Measurements from ENCODE around the gene LIMK1. TPM values are rescaled to one million over a fixed set of nuclear protein-coding genes. Genes with fewer than 3 reads are reported as not detected.

LIMK1 gene
- total RNA-seq, 2 donors from 2014 or later = 11.1 to 16.5 TPM

DNA sequence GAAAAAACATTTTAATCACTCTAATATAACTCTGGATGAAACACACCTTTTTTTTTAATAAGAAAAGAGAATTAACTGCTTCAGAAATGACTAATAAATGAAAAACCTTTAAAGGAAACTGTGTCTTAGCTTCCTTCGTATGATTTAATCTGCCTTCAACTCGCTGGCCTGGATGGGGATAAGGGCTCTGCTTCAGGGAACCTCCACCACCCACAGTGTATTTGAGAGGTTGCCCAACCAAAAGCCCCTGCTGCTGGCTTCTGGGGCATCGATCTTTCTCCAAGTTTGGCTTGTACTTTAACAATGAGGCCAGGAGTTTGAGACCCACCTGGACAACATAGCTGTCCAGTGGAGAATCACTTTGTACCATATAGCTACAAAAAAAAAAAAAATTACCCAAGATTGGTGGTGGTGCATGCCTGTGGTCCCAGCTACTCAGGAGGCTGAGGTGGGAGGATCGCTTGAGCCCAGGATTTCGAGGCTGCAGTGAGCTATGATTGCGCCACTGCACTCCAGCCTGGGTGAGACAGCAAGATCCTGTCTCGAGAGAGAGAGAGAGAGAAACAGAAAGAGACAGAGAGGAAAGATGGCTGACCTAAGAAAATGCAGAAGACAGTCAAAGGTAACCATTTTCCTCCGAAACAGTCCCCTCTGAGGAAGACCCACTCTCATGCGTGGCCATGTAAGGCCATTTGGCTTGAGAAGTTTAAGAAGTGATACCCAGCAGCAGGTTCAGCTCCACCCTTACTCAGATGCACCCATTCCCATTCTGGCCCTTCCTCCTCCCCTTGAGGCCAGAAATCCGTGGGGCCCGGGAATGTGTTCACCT is 13.6 kb upstream of the LIMK1 start:
- Histone ChIP-seq H3K27me3 (no peaks in the 10 kb centered on the region), H3K9me3 (no peaks in the 10 kb centered on the region), H3K27ac (no peak overlapping the region), H3K4me1 (no peaks in the 10 kb centered on the region), H3K36me3 (no peaks in the 10 kb centered on the region), H3K9ac (ENCODE audit: low read depth in 2 of 2, low read length in 2 of 2) (no peak overlapping the region), H3K4me3 (no peak overlapping the region)
- TF ChIP-seq CTCF (IDR thresholded peaks at IDR 0.05) = no peak
- intact Hi-C loops (cut with DNase I) = loop anchor here (5.0 kb wide), 2 partner anchors 112 to 332 kb away; no protein-coding TSS in a partner anchor
- no peak for DNase-seq

GRCh38 chr7:74070619-74070921 is 13.0 kb upstream of the LIMK1 start:
- no peak for DNase-seq
- H3K4me3 ChIP-seq = no peak overlapping the region
- no peaks in the 10 kb centered on the region for H3K27me3 ChIP-seq
- H3K27ac ChIP-seq = no peak overlapping the region
- H3K4me1 ChIP-seq = no peaks in the 10 kb centered on the region
- no peak for TF ChIP-seq CTCF (IDR thresholded peaks at IDR 0.05)
- no peak overlapping the region for H3K9ac ChIP-seq (ENCODE audit: low read depth in 2 of 2, low read length in 2 of 2)
- intact Hi-C loops (cut with DNase I) = no loop called here
- H3K36me3 ChIP-seq = no peaks in the 10 kb centered on the region
- H3K9me3 ChIP-seq = no peaks in the 10 kb centered on the region

GRCh38 chr7:74071121-74071520 is 12.5 kb upstream of the LIMK1 start:
- H3K27ac ChIP-seq = no peak overlapping the region
- H3K4me3 ChIP-seq = no peak overlapping the region
- TF ChIP-seq CTCF (IDR thresholded peaks at IDR 0.05) = no peak
- H3K9ac ChIP-seq (ENCODE audit: low read depth in 2 of 2, low read length in 2 of 2) = no peak overlapping the region
- H3K27me3 ChIP-seq = no peaks in the 10 kb centered on the region
- intact Hi-C loops (cut with DNase I) = no loop called here
- H3K4me1 ChIP-seq = no peaks in the 10 kb centered on the region
- no peaks in the 10 kb centered on the region for H3K36me3 ChIP-seq
- DNase-seq = no peak
- H3K9me3 ChIP-seq = no peaks in the 10 kb centered on the region

GRCh38 chr7:74074770-74075169 is 8.8 kb upstream of the LIMK1 start:
- DNase-seq = no peak
- no peak overlapping the region for H3K4me3 ChIP-seq
- no peaks in the 10 kb centered on the region for H3K36me3 ChIP-seq
- TF ChIP-seq CTCF (IDR thresholded peaks at IDR 0.05) = no peak
- H3K9ac ChIP-seq (ENCODE audit: low read depth in 2 of 2, low read length in 2 of 2) = no peak overlapping the region
- H3K27ac ChIP-seq = no peak overlapping the region
- H3K4me1 ChIP-seq = no peaks in the 10 kb centered on the region
- intact Hi-C loops (cut with DNase I) = no loop called here
- no peaks in the 10 kb centered on the region for H3K9me3 ChIP-seq
- H3K27me3 ChIP-seq = no peaks in the 10 kb centered on the region

DNA sequence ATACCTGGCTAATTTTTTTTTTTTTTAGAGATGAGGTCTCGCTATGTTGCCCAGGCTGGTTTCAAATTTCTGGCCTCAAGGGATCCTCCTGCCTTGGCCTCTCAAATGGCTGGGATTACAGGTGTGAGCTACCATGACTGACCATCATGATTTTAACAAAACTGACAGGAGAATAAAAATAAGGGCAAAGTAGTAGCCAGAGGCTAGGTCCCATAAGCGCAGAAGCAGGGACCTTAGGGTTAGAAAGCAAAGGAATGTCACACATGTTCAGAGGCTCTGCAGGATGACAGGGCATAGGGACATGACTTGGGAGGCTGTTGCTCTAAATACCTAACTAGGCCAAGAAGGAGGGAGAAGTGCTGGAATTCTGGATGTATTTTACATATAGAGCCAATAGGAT is 5.1 kb upstream of the LIMK1 start:
- Histone ChIP-seq H3K4me1 (no peaks in the 10 kb centered on the region), H3K27ac (no peak overlapping the region), H3K27me3 (no peaks in the 10 kb centered on the region), H3K9ac (ENCODE audit: low read depth in 2 of 2, low read length in 2 of 2) (no peak overlapping the region), H3K4me3 (no peak overlapping the region), H3K9me3 (no peaks in the 10 kb centered on the region), H3K36me3 (no peaks in the 10 kb centered on the region)
- no peak for TF ChIP-seq CTCF (IDR thresholded peaks at IDR 0.05)
- DNase-seq = no peak
- intact Hi-C loops (cut with DNase I) = no loop called here

Measured in colonic mucosa (tissue), 4 donors.